ENCODE data around the gene MFNG.

The MFNG gene

GRCh38 chr22:37511395-37512104, 25.4 kb upstream of the MFNG start:
- no peak for DNase-seq (ENCODE audit: low spot score)

GRCh38 chr22:37510091-37510490, 23.9 kb upstream of the MFNG start:
- DNase-seq (ENCODE audit: low spot score) = no peak

- no peak for DNase-seq (ENCODE audit: low spot score)
Measured at GRCh38 chr22:37509059-37509860, 23.1 kb upstream of the MFNG start.

- no peak for DNase-seq (ENCODE audit: low spot score)
Measured at GRCh38 chr22:37508431-37508992, 22.3 kb upstream of the MFNG start.

GRCh38 chr22:37507731-37508130, 21.5 kb upstream of the MFNG start:
- DNase-seq (ENCODE audit: low spot score) = no peak

- no peak for DNase-seq (ENCODE audit: low spot score)
Measured at GRCh38 chr22:37505989-37506388, 19.8 kb upstream of the MFNG start.

- DNase-seq (ENCODE audit: low spot score) = no peak
Measured at GRCh38 chr22:37505565-37505964, 19.4 kb upstream of the MFNG start.

GRCh38 chr22:37504964-37505363, 18.8 kb upstream of the MFNG start:
- DNase-seq (ENCODE audit: low spot score) = no peak

- DNase-seq (ENCODE audit: low spot score) = no peak
Measured at GRCh38 chr22:37503850-37504249, 17.7 kb upstream of the MFNG start.

GRCh38 chr22:37503183-37503683, 17.0 kb upstream of the MFNG start:
- no peak for DNase-seq (ENCODE audit: low spot score)

- no peak for DNase-seq (ENCODE audit: low spot score)
Measured at GRCh38 chr22:37502342-37503182, 16.4 kb upstream of the MFNG start.

GRCh38 chr22:37501610-37502341, 15.6 kb upstream of the MFNG start:
- no peak for DNase-seq (ENCODE audit: low spot score)

GRCh38 chr22:37500745-37501609, 14.8 kb upstream of the MFNG start:
- no peak for DNase-seq (ENCODE audit: low spot score)

GRCh38 chr22:37499789-37500540, 13.8 kb upstream of the MFNG start:
- DNase-seq (ENCODE audit: low spot score) = no peak

- DNase-seq (ENCODE audit: low spot score) = no peak
Measured at GRCh38 chr22:37499027-37499707, 13.0 kb upstream of the MFNG start.

GRCh38 chr22:37498289-37498909, 12.2 kb upstream of the MFNG start:
- DNase-seq (ENCODE audit: low spot score) = no peak

- no peak for DNase-seq (ENCODE audit: low spot score)
Measured at GRCh38 chr22:37497062-37497599, 10.9 kb upstream of the MFNG start.

- no peak for DNase-seq (ENCODE audit: low spot score)
Measured at GRCh38 chr22:37496651-37497050, 10.5 kb upstream of the MFNG start.

Data from putamen (tissue), 1 donor.